Panc1 (cell line): ENCODE data around the gene LIN28A. TPM values are rescaled to one million over a fixed set of nuclear protein-coding genes. Genes with fewer than 3 reads are reported as not detected.

Source experiments
- ATAC-seq: fragments of 200-7000 bp; cut with Tn5 transposase; 2 replicates; pipeline ENCODE4 v1.9.1; 2020; ENCODE audit warnings: mild to moderate bottlenecking, moderate library complexity
- BruUV-seq: library from RNA; stranded (reverse); fragments of 400-500 nt; replicated peaks from 2 replicates; lab custom pipeline; 2021; lab: Mats Ljungman, UMichigan
- CTCF ChIA-PET: fragments of 300-600 bp; sonication (Branson Sonifier 250); formaldehyde crosslinking; loops from one replicate; lab custom pipeline; 2022; ENCODE audit warnings: antibody characterized with exemption; lab: Charles Lee
- POLR2A ChIA-PET: fragments of 300-600 bp; sonication (Branson Sonifier 250); formaldehyde crosslinking; loops from one replicate; lab custom pipeline; 2022; ENCODE audit warnings: antibody characterized with exemption; lab: Charles Lee
- DNase-seq: peaks from one replicate; pipeline ENCODE4 v3.0.0-alpha.2; 2010; ENCODE audit warnings: low read depth, low spot score
- H3K27ac ChIP-seq: 2 replicates; pipeline ENCODE4 v1.5.1; 2011; ENCODE audit warnings: mild to moderate bottlenecking, low read length, inconsistent platforms
- H3K27me3 ChIP-seq: fragments of 200-500 bp; sonication (Bioruptor generic); 2 replicates; pipeline ENCODE4 v1.6.0; 2014; ENCODE audit warnings: low read length, inconsistent platforms; ENCODE audit not compliant: control insufficient read depth, insufficient read depth
- H3K36me3 ChIP-seq: fragments of 200-500 bp; sonication (Bioruptor generic); 2 replicates; pipeline ENCODE4 v1.5.1; 2014; ENCODE audit warnings: inconsistent platforms, mild to moderate bottlenecking, low read length, moderate library complexity; ENCODE audit not compliant: control insufficient read depth, insufficient read depth
- H3K4me1 ChIP-seq: 2 replicates; pipeline ENCODE4 v1.5.1; 2011; ENCODE audit warnings: inconsistent platforms, mild to moderate bottlenecking, low read length, moderate library complexity; ENCODE audit not compliant: control insufficient read depth, insufficient read depth
- H3K4me3 ChIP-seq, 2 experiments: 2 replicates each; pipeline ENCODE4 v1.5.1; 2011 to 2012; ENCODE audit warnings: low read depth in 2 of 2, low read length in 2 of 2, mild to moderate bottlenecking in 2 of 2, inconsistent platforms in 1 of 2, moderate library complexity in 1 of 2
- H3K9me3 ChIP-seq: fragments of 200-500 bp; sonication (Bioruptor generic); 2 replicates; pipeline ENCODE4 v1.5.1; 2014; ENCODE audit warnings: low read depth, mild to moderate bottlenecking, inconsistent platforms, low read length, moderate library complexity; ENCODE audit not compliant: control insufficient read depth, insufficient read depth
- CTCF ChIP-seq: fragments of 450-650 bp; IDR thresholded peaks from 2 replicates; pipeline ENCODE4 v1.5.1; 2017; ENCODE audit warnings: mild to moderate bottlenecking
- POLR2AphosphoS5 ChIP-seq: IDR thresholded peaks from 2 replicates; pipeline ENCODE4 v1.6.1; 2012; ENCODE audit warnings: mild to moderate bottlenecking, low read depth, low read length, moderate library complexity
- REST ChIP-seq, 2 experiments: IDR thresholded peaks; 2 replicates each; pipeline ENCODE4 v1.6.1; 2011 to 2012; ENCODE audit warnings: low read depth in 2 of 2, control low read depth in 1 of 2, low read length in 1 of 2, mild to moderate bottlenecking in 1 of 2, moderate library complexity in 1 of 2; ENCODE audit not compliant: insufficient read depth in 1 of 2
- SIN3A ChIP-seq: IDR thresholded peaks from 2 replicates; pipeline ENCODE4 v1.6.1; 2012; ENCODE audit warnings: low read depth, mild to moderate bottlenecking, low read length, moderate library complexity, borderline replicate concordance; ENCODE audit not compliant: insufficient read depth
- TCF7L2 ChIP-seq: IDR thresholded peaks from 2 replicates; pipeline ENCODE4 v1.6.1; 2011; ENCODE audit warnings: mild to moderate bottlenecking, low read depth, low read length, inconsistent platforms
- in situ Hi-C: cut with HindIII; loops from 2 replicates; pipeline ENCODE4 v1.10.0; 2016; ENCODE audit warnings: low sequenced_read_pairs, low pct_unique_long_range_greater_than_20kb
- intact Hi-C: fragments of 100-400 bp; cut with micrococcal nuclease; formaldehyde crosslinking; loops from one replicate; pipeline ENCODE4 v1.10.0; 2022; ENCODE audit not compliant: unreplicated experiment
- total RNA-seq: library from RNA; stranded (reverse); gene quantifications from one replicate; pipeline ENCODE4 v1.2.1, GENCODE V29; 2021; ENCODE audit not compliant: unreplicated experiment

The LIN28A gene
- total RNA-seq, 1 experiment from 2014 or later, result 0.64 TPM

- no peak for TF ChIP-seq TCF7L2
- no peaks in the 10 kb centered on the region for H3K9me3 ChIP-seq
- no peak overlapping the region for H3K27ac ChIP-seq
- DNase-seq, result peak; percentile 59
- CTCF ChIA-PET, result no interaction called here
- H3K36me3 ChIP-seq, result no peaks in the 10 kb centered on the region
- H3K4me1 ChIP-seq, result no peaks in the 10 kb centered on the region
- no peak overlapping the region for H3K4me3 ChIP-seq
- intact Hi-C loops (no loop called here), in situ Hi-C loops (no loop called here)
- peak; percentile 75 for ATAC-seq
- H3K27me3 ChIP-seq, result no peaks in the 10 kb centered on the region
- BruUV-seq, result no TSS peak
- POLR2A ChIA-PET, result no interaction called here
Observed at GRCh38 chr1:26387447-26387846, 23.2 kb upstream of the LIN28A start.

GRCh38 chr1:26388791-26389445 is 21.7 kb upstream of the LIN28A start:
- no peaks in the 10 kb centered on the region for H3K4me1 ChIP-seq
- no peaks in the 10 kb centered on the region for H3K9me3 ChIP-seq
- intact Hi-C loops (no loop called here), in situ Hi-C loops (no loop called here)
- H3K36me3 ChIP-seq, result no peaks in the 10 kb centered on the region
- H3K27me3 ChIP-seq, result no peaks in the 10 kb centered on the region
- DNase-seq (no peak), ATAC-seq (no peak)
- TF ChIP-seq SIN3A (no peak), REST (IDR thresholded peaks at IDR 0.05; ENCODE audit: insufficient read depth in 1 of 2, low read depth in 2 of 2, low read length in 1 of 2) (no peak), CTCF (no peak), TCF7L2 (no peak), POLR2AphosphoS5 (no peak)
- ChIA-PET CTCF (no interaction called here), POLR2A (no interaction called here)
- no TSS peak for BruUV-seq
- H3K4me3 ChIP-seq, result no peak overlapping the region
- no peak overlapping the region for H3K27ac ChIP-seq

- no peak for DNase-seq
- POLR2A ChIA-PET, result no interaction called here
- H3K27ac ChIP-seq, result no peak overlapping the region
- no peak for ATAC-seq
- no peaks in the 10 kb centered on the region for H3K4me1 ChIP-seq
- H3K27me3 ChIP-seq, result no peaks in the 10 kb centered on the region
- no peaks in the 10 kb centered on the region for H3K36me3 ChIP-seq
- in situ Hi-C loops, result no loop called here
- TF ChIP-seq CTCF, result no peak
- no peak for TF ChIP-seq POLR2AphosphoS5
- TF ChIP-seq REST (IDR thresholded peaks at IDR 0.05; ENCODE audit: insufficient read depth in 1 of 2, low read depth in 2 of 2, low read length in 1 of 2), result no peak
- no peak for TF ChIP-seq TCF7L2
- CTCF ChIA-PET, result no interaction called here
- intact Hi-C loops, result loop anchor here (5.0 kb wide), 1 partner anchor 102 kb away; no protein-coding TSS in a partner anchor
- H3K9me3 ChIP-seq, result no peaks in the 10 kb centered on the region
- no TSS peak for BruUV-seq
- no peak overlapping the region for H3K4me3 ChIP-seq
Observed at GRCh38 chr1:26389604-26390247, 20.9 kb upstream of the LIN28A start.
